ENCODE results near the gene INTS11. TPM values are rescaled to one million over a fixed set of nuclear protein-coding genes. Genes with fewer than 3 reads are reported as not detected.

INTS11 gene
- total and polyA plus RNA-seq, 10 of the 15 experiments (the other 5 are each of a cell fraction or from before 2014, with no cell fraction given), result 2.5 to 117 (median 77.7) TPM

- TF ChIP-seq ETV6 (conservative IDR thresholded peaks at IDR 0.05 in 1 of 2, IDR thresholded peaks at IDR 0.05 in 1 of 2; ENCODE audit: borderline replicate concordance in 1 of 2, low read depth in 1 of 2), result no peak
- TF ChIP-seq, protein P1, sequence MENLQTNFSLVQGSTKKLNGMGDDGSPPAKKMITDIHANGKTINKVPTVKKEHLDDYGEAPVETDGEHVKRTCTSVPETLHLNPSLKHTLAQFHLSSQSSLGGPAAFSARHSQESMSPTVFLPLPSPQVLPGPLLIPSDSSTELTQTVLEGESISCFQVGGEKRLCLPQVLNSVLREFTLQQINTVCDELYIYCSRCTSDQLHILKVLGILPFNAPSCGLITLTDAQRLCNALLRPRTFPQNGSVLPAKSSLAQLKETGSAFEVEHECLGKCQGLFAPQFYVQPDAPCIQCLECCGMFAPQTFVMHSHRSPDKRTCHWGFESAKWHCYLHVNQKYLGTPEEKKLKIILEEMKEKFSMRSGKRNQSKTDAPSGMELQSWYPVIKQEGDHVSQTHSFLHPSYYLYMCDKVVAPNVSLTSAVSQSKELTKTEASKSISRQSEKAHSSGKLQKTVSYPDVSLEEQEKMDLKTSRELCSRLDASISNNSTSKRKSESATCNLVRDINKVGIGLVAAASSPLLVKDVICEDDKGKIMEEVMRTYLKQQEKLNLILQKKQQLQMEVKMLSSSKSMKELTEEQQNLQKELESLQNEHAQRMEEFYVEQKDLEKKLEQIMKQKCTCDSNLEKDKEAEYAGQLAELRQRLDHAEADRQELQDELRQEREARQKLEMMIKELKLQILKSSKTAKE (IDR thresholded peaks at IDR 0.05; ENCODE audit: low read depth, poor library complexity, severe bottlenecking), result no peak
- TF ChIP-seq, protein P2, sequence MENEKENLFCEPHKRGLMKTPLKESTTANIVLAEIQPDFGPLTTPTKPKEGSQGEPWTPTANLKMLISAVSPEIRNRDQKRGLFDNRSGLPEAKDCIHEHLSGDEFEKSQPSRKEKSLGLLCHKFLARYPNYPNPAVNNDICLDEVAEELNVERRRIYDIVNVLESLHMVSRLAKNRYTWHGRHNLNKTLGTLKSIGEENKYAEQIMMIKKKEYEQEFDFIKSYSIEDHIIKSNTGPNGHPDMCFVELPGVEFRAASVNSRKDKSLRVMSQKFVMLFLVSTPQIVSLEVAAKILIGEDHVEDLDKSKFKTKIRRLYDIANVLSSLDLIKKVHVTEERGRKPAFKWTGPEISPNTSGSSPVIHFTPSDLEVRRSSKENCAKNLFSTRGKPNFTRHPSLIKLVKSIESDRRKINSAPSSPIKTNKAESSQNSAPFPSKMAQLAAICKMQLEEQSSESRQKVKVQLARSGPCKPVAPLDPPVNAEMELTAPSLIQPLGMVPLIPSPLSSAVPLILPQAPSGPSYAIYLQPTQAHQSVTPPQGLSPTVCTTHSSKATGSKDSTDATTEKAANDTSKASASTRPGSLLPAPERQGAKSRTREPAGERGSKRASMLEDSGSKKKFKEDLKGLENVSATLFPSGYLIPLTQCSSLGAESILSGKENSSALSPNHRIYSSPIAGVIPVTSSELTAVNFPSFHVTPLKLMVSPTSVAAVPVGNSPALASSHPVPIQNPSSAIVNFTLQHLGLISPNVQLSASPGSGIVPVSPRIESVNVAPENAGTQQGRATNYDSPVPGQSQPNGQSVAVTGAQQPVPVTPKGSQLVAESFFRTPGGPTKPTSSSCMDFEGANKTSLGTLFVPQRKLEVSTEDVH (IDR thresholded peaks at IDR 0.05; ENCODE audit: low read depth, partially characterized antibody), result no peak
- no peak for TF ChIP-seq ZNF217 (IDR thresholded peaks at IDR 0.05)
- TF ChIP-seq, protein P3, sequence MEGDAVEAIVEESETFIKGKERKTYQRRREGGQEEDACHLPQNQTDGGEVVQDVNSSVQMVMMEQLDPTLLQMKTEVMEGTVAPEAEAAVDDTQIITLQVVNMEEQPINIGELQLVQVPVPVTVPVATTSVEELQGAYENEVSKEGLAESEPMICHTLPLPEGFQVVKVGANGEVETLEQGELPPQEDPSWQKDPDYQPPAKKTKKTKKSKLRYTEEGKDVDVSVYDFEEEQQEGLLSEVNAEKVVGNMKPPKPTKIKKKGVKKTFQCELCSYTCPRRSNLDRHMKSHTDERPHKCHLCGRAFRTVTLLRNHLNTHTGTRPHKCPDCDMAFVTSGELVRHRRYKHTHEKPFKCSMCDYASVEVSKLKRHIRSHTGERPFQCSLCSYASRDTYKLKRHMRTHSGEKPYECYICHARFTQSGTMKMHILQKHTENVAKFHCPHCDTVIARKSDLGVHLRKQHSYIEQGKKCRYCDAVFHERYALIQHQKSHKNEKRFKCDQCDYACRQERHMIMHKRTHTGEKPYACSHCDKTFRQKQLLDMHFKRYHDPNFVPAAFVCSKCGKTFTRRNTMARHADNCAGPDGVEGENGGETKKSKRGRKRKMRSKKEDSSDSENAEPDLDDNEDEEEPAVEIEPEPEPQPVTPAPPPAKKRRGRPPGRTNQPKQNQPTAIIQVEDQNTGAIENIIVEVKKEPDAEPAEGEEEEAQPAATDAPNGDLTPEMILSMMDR (IDR thresholded peaks at IDR 0.05 in 2 of 3, conservative IDR thresholded peaks at IDR 0.05 in 1 of 3; ENCODE audit: control insufficient read depth in 2 of 3, extremely low read depth in 1 of 3, insufficient read depth in 1 of 3, low read depth in 3 of 3, low read length in 3 of 3), result 0 out of 6 replicates have a peak, but pooled peaks of 1 of the 3 experiments have one; percentile 2
- TF ChIP-seq BMI1 (IDR thresholded peaks at IDR 0.05; ENCODE audit: borderline replicate concordance), result no peak
- TF ChIP-seq NFXL1 (IDR thresholded peaks at IDR 0.05; ENCODE audit: borderline replicate concordance), result no peak
- TF ChIP-seq MYB (IDR thresholded peaks at IDR 0.05; ENCODE audit: borderline replicate concordance, low read depth, low read length), result no peak
- TF ChIP-seq BRCA1 (IDR thresholded peaks at IDR 0.05; ENCODE audit: low read depth, low read length), result no peak
- no peak for TF ChIP-seq NR2C2 (IDR thresholded peaks at IDR 0.05; ENCODE audit: borderline replicate concordance, control insufficient read depth, insufficient read length, low read depth)
Observed at GRCh38 chr1:1283821-1284220, 40.6 kb downstream of the INTS11 start (continued).
